ENCODE data around the gene BCLAF3. TPM values are rescaled to one million over a fixed set of nuclear protein-coding genes. Genes with fewer than 3 reads are reported as not detected.

The BCLAF3 gene
- total RNA-seq, 1 donor from 2014 or later: 1.7 TPM

- no peak overlapping the region for H3K4me3 ChIP-seq (ENCODE audit: low read depth, low read length)
- TF ChIP-seq CTCF (conservative IDR thresholded peaks at IDR 0.05; ENCODE audit: low read depth, low read length): no peak
- no peak for DNase-seq (ENCODE audit: low read depth)
These were observed 29.0 kb upstream of the BCLAF3 start for GRCh38 chrX:20019672-20020365.

- TF ChIP-seq CTCF (conservative IDR thresholded peaks at IDR 0.05; ENCODE audit: low read depth, low read length): no peak
- H3K4me3 ChIP-seq (ENCODE audit: low read depth, low read length): no peak overlapping the region
- no peak for DNase-seq (ENCODE audit: low read depth)
These were observed 25.7 kb upstream of the BCLAF3 start for GRCh38 chrX:20016616-20016945.

GRCh38 chrX:20015945-20016615, 25.2 kb upstream of the BCLAF3 start:
- no peak overlapping the region for H3K4me3 ChIP-seq (ENCODE audit: low read depth, low read length)
- TF ChIP-seq CTCF (conservative IDR thresholded peaks at IDR 0.05; ENCODE audit: low read depth, low read length): no peak
- no peak for DNase-seq (ENCODE audit: low read depth)

- no peak overlapping the region for H3K4me3 ChIP-seq (ENCODE audit: low read depth, low read length)
- no peak for TF ChIP-seq CTCF (conservative IDR thresholded peaks at IDR 0.05; ENCODE audit: low read depth, low read length)
- no peak for DNase-seq (ENCODE audit: low read depth)
These were observed 24.6 kb upstream of the BCLAF3 start for GRCh38 chrX:20015422-20015821.

- no peak for TF ChIP-seq CTCF (conservative IDR thresholded peaks at IDR 0.05; ENCODE audit: low read depth, low read length)
- no peak for DNase-seq (ENCODE audit: low read depth)
- H3K4me3 ChIP-seq (ENCODE audit: low read depth, low read length): no peak overlapping the region
These were observed 20.7 kb upstream of the BCLAF3 start for GRCh38 chrX:20011608-20012007.

GRCh38 chrX:20007962-20008622, 17.2 kb upstream of the BCLAF3 start:
- TF ChIP-seq CTCF (conservative IDR thresholded peaks at IDR 0.05; ENCODE audit: low read depth, low read length): no peak
- H3K4me3 ChIP-seq (ENCODE audit: low read depth, low read length): no peak overlapping the region
- DNase-seq (ENCODE audit: low read depth): no peak
